ENCODE results near the gene PRKD1.

DNA sequence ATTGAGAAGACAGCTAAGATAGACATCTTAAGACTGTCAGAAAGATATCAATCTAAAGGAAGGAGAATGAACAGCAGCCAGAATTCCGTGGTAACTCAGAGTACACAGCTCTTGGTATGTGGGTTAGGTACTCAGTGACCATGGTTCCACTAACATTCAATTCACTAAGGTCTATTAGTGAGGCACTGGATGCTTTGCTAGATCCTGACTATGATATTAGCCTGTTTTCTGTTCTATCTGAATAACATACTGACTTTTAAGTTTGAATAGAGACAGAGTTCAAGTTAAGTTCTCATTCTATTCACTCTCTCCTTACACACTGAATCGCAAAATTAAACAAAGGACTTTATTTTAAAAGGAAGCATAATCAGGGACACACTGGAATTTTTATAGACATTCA, 106.4 kb downstream of the PRKD1 start:
- no peak for TF ChIP-seq CTCF (conservative IDR thresholded peaks at IDR 0.05; ENCODE audit: low read length)
- TF ChIP-seq EZH2phosphoT487 (IDR thresholded peaks at IDR 0.05; ENCODE audit: borderline replicate concordance): no peak
